GM12878 (cell line): ENCODE measurements around the gene SEMA5A. TPM values are rescaled to one million over a fixed set of nuclear protein-coding genes. Genes with fewer than 3 reads are reported as not detected.

Experiments used
- ATAC-seq: fragments of 200-7000 bp; cut with Tn5 transposase; 3 replicates; pipeline ENCODE4 v1.9.1; 2020; ENCODE audit warnings: mild to moderate bottlenecking, moderate library complexity
- BruUV-seq: library from RNA; stranded (reverse); fragments of 400-500 nt; replicated peaks from 2 replicates; lab custom pipeline; 2021; lab: Mats Ljungman, UMichigan
- CTCF ChIA-PET: fragments of 300-600 bp; sonication (Branson Sonifier 250); formaldehyde crosslinking; extraction: SDS; loops from one replicate; lab custom pipeline; 2021; ENCODE audit warnings: inconsistent platforms; lab: Yijun Ruan, JAX
- POLR2A ChIA-PET: fragments of 350-600 bp; formaldehyde crosslinking; extraction: SDS; loops from one replicate; lab custom pipeline; 2021; ENCODE audit warnings: inconsistent platforms; lab: Charles Lee
- RAD21 ChIA-PET: fragments of 300-600 bp; sonication (Branson Sonifier 250); formaldehyde crosslinking; loops from one replicate; lab custom pipeline; 2023; ENCODE audit warnings: antibody characterized with exemption; ENCODE audit not compliant: unreplicated experiment; lab: Charles Lee
- SMC1A ChIA-PET: fragments of 300-600 bp; sonication (Branson Sonifier 250); formaldehyde crosslinking; loops from one replicate; lab custom pipeline; 2023; ENCODE audit not compliant: unreplicated experiment, uncharacterized antibody; lab: Charles Lee
- DNase-seq: peaks from one replicate; pipeline ENCODE4 v3.0.0-alpha.2; 2011; ENCODE audit warnings: low read depth, low spot score
- FAIRE-seq: peaks from 3 replicates; lab custom pipeline; 2011; peaks lifted over from hg19 to GRCh38; lab: Jason Lieb, UNC
- H2AFZ ChIP-seq: 2 replicates; pipeline ENCODE4 v1.6.0; 2011; ENCODE audit warnings: low read depth, low read length, control low read depth; ENCODE audit not compliant: control insufficient read depth
- H3K27ac ChIP-seq: 2 replicates; pipeline ENCODE4 v1.5.1; 2011; ENCODE audit warnings: control low read depth; ENCODE audit not compliant: control insufficient read depth, insufficient read depth
- H3K27me3 ChIP-seq, 2 experiments: replicated peaks in 1 of 2; 2 replicates each; pipeline versions ENCODE4 v1.6.0 to v1.6.1; 2011; ENCODE audit warnings: low read length in 1 of 2; ENCODE audit not compliant: control insufficient read depth in 2 of 2, insufficient read depth in 2 of 2
- H3K36me3 ChIP-seq, 2 experiments: 2 replicates each; pipeline ENCODE4 v1.5.1; 2011; ENCODE audit warnings: low read length in 1 of 2; ENCODE audit not compliant: control insufficient read depth in 2 of 2, insufficient read depth in 2 of 2
- H3K4me1 ChIP-seq: 2 replicates; pipeline ENCODE4 v1.6.1; 2011; ENCODE audit warnings: mild to moderate bottlenecking, low read length, moderate library complexity, mixed read lengths; ENCODE audit not compliant: control insufficient read depth, insufficient read depth
- H3K4me2 ChIP-seq: 2 replicates; pipeline ENCODE4 v1.6.0; 2011; ENCODE audit warnings: control low read depth; ENCODE audit not compliant: control insufficient read depth, insufficient read depth
- H3K4me3 ChIP-seq: fragments of 200-600 bp; sonication (generic); 2 replicates; pipeline ENCODE4 v1.5.1; 2016
- H3K79me2 ChIP-seq: 2 replicates; pipeline ENCODE4 v1.6.0; 2011; ENCODE audit warnings: low read length; ENCODE audit not compliant: control insufficient read depth, insufficient read depth
- H3K9ac ChIP-seq: 2 replicates; pipeline ENCODE4 v1.8.0; 2011; ENCODE audit warnings: low read length, control low read depth, mixed read lengths; ENCODE audit not compliant: control insufficient read depth, insufficient read depth
- H3K9me3 ChIP-seq: replicated peaks from 3 replicates; pipeline ENCODE4 v1.5.1; 2011; ENCODE audit warnings: mild to moderate bottlenecking, low read length; ENCODE audit not compliant: control insufficient read depth, insufficient read depth
- H4K20me1 ChIP-seq: 2 replicates; pipeline ENCODE4 v1.6.0; 2011; ENCODE audit not compliant: control insufficient read depth, insufficient read depth
- BHLHE40 ChIP-seq, 2 experiments: fragments of 450-650 bp in 1 of 2; IDR thresholded peaks; 2 replicates each; pipeline ENCODE4 v1.6.1; 2011 to 2017; ENCODE audit warnings: low read depth in 2 of 2, borderline replicate concordance in 1 of 2, improper control_type of control experiment in 1 of 2, low read length in 1 of 2, mild to moderate bottlenecking in 1 of 2
- ESRRA ChIP-seq: IDR thresholded peaks from 2 replicates; pipeline ENCODE4 v1.6.1; 2012; ENCODE audit warnings: mild to moderate bottlenecking, low read length, improper control_type of control experiment
- HSF1 ChIP-seq: fragments of 150-350 bp; IDR thresholded peaks from 2 replicates; pipeline ENCODE4 v1.6.1; 2014; ENCODE audit warnings: mild to moderate bottlenecking, low read depth, low read length
- MYC ChIP-seq: IDR thresholded peaks from 2 replicates; pipeline ENCODE4 v1.6.1; 2011; ENCODE audit warnings: mild to moderate bottlenecking, low read length, moderate library complexity, inconsistent platforms; ENCODE audit not compliant: insufficient read depth, insufficient replicate concordance, insufficient read length, severe bottlenecking
- RCOR1 ChIP-seq: conservative IDR thresholded peaks from 2 replicates; pipeline ENCODE4 v1.6.1; 2012; ENCODE audit warnings: low read depth, low read length, improper control_type of control experiment
- TAF1 ChIP-seq: IDR thresholded peaks from 2 replicates; pipeline ENCODE4 v1.6.1; 2011; ENCODE audit warnings: mild to moderate bottlenecking, low read depth, low read length, borderline replicate concordance
- TBL1XR1 ChIP-seq: IDR thresholded peaks from 2 replicates; pipeline ENCODE4 v1.6.1; 2012; ENCODE audit warnings: low read depth, low read length, improper control_type of control experiment
- TCF7 ChIP-seq: IDR thresholded peaks from 2 replicates; pipeline ENCODE4 v1.6.1; 2014; ENCODE audit warnings: antibody characterized with exemption, borderline replicate concordance
- WGBS: methylation state at CpG from one replicate; pipeline ENCODE4 v1.1.6; 2016; ENCODE audit warnings: low lambda C conversion rate; ENCODE audit not compliant: insufficient replicate concordance, insufficient coverage; ENCODE audit errors: missing lambda C conversion rate; 5-methylcytosine and 5-hydroxymethylcytosine counted together
- in situ Hi-C: fragments of 300-500 bp; cut with MboI; formaldehyde crosslinking; loops from 9 replicates; pipeline ENCODE4 v1.14.3; 2018; ENCODE audit warnings: mixed read lengths
- intact Hi-C: fragments of 100-400 bp; cut with micrococcal nuclease; formaldehyde crosslinking; loops from one replicate; pipeline ENCODE4 v1.14.2; 2022; ENCODE audit not compliant: unreplicated experiment
- polyA plus RNA-seq, 11 experiments: library from polyadenylated mRNA; depleted of rRNA in 4 of 11; unstranded in 6 of 11; stranded (reverse) in 5 of 11; fragments of >200 nt; fragmentation: Nextera tagmentation in 4 of 11; fragmentation: Illumina TruSeq in 1 of 11; extraction: Ambion mirVana in 4 of 11; extraction: Trizol in 1 of 11; gene quantifications; 1 replicate in 1 of 11; 2 replicates in 10 of 11; pipeline versions ENCODE4 v1.2.1 to v1.2.3, GENCODE V29; 2011 to 2016; ENCODE audit warnings: inconsistent platforms in 2 of 11, missing spikeins in 2 of 11, low read depth in 1 of 11
- total RNA-seq, 4 experiments: library from RNA; depleted of rRNA in 3 of 4; stranded (reverse); fragments of >200 nt in 3 of 4; fragmentation: Illumina TruSeq in 1 of 4; extraction: Trizol in 1 of 4; gene quantifications; 2 replicates each; pipeline versions ENCODE4 v1.2.1 to v1.2.3, GENCODE V29; 2013 to 2021
- TF ChIP-seq, protein P1 (sequence below): fragments of 150-350 bp; IDR thresholded peaks from 2 replicates; pipeline ENCODE4 v1.6.1; 2016; ENCODE audit warnings: low read depth, low read length
- TF ChIP-seq, protein P2 (sequence below): fragments of 450-650 bp; formaldehyde crosslinking; IDR thresholded peaks from 2 replicates; pipeline ENCODE4 v1.4.0; 2020; ENCODE audit warnings: mild to moderate bottlenecking, moderate library complexity
- TF ChIP-seq, protein P3 (sequence below): IDR thresholded peaks from 2 replicates; pipeline ENCODE4 v1.6.1; 2011; ENCODE audit warnings: mild to moderate bottlenecking, low read depth, low read length, moderate library complexity; ENCODE audit not compliant: insufficient replicate concordance

Gene SEMA5A
- total and polyA plus RNA-seq, 10 of the 15 experiments (the other 5 are each of a cell fraction or from before 2014, with no cell fraction given), result 0.03 to 2.4 (median 0.09) TPM; not detected in 1

- Histone ChIP-seq H3K9me3 (no peaks in the 10 kb centered on the region), H2AFZ (no peak overlapping the region), H3K79me2 (no peaks in the 10 kb centered on the region), H4K20me1 (no peaks in the 10 kb centered on the region), H3K27ac (no peak overlapping the region), H3K36me3 (no peaks in the 10 kb centered on the region), H3K4me3 (no peak overlapping the region), H3K4me1 (no peaks in the 10 kb centered on the region), H3K27me3 (no peaks in the 10 kb centered on the region), H3K4me2 (no peak overlapping the region), H3K9ac (no peak overlapping the region)
- ChIA-PET SMC1A (no interaction called here), CTCF (interaction anchor here (0.6 kb wide), 1 partner anchor 17 kb away, joined by 3 read pairs; no protein-coding TSS in a partner anchor), RAD21 (no interaction called here), POLR2A (no interaction called here)
- DNase-seq, result no peak
- WGBS, result 55% methylated on average over 6 of the region's 6 CpGs
- in situ Hi-C loops, result no loop called here
- no peak for ATAC-seq
- intact Hi-C loops, result no loop called here
- no peak for FAIRE-seq
- no TSS peak for BruUV-seq
- TF ChIP-seq HSF1 (no peak), MYC (no peak), ESRRA (no peak), TBL1XR1 (no peak), BHLHE40 (IDR thresholded peaks at IDR 0.05; ENCODE audit: borderline replicate concordance in 1 of 2, low read depth in 2 of 2, low read length in 1 of 2) (no peak), TCF7 (no peak), TAF1 (no peak), RCOR1 (no peak)
- TF ChIP-seq, protein P1, sequence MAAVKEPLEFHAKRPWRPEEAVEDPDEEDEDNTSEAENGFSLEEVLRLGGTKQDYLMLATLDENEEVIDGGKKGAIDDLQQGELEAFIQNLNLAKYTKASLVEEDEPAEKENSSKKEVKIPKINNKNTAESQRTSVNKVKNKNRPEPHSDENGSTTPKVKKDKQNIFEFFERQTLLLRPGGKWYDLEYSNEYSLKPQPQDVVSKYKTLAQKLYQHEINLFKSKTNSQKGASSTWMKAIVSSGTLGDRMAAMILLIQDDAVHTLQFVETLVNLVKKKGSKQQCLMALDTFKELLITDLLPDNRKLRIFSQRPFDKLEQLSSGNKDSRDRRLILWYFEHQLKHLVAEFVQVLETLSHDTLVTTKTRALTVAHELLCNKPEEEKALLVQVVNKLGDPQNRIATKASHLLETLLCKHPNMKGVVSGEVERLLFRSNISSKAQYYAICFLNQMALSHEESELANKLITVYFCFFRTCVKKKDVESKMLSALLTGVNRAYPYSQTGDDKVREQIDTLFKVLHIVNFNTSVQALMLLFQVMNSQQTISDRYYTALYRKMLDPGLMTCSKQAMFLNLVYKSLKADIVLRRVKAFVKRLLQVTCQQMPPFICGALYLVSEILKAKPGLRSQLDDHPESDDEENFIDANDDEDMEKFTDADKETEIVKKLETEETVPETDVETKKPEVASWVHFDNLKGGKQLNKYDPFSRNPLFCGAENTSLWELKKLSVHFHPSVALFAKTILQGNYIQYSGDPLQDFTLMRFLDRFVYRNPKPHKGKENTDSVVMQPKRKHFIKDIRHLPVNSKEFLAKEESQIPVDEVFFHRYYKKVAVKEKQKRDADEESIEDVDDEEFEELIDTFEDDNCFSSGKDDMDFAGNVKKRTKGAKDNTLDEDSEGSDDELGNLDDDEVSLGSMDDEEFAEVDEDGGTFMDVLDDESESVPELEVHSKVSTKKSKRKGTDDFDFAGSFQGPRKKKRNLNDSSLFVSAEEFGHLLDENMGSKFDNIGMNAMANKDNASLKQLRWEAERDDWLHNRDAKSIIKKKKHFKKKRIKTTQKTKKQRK, result no peak
- TF ChIP-seq, protein P2, sequence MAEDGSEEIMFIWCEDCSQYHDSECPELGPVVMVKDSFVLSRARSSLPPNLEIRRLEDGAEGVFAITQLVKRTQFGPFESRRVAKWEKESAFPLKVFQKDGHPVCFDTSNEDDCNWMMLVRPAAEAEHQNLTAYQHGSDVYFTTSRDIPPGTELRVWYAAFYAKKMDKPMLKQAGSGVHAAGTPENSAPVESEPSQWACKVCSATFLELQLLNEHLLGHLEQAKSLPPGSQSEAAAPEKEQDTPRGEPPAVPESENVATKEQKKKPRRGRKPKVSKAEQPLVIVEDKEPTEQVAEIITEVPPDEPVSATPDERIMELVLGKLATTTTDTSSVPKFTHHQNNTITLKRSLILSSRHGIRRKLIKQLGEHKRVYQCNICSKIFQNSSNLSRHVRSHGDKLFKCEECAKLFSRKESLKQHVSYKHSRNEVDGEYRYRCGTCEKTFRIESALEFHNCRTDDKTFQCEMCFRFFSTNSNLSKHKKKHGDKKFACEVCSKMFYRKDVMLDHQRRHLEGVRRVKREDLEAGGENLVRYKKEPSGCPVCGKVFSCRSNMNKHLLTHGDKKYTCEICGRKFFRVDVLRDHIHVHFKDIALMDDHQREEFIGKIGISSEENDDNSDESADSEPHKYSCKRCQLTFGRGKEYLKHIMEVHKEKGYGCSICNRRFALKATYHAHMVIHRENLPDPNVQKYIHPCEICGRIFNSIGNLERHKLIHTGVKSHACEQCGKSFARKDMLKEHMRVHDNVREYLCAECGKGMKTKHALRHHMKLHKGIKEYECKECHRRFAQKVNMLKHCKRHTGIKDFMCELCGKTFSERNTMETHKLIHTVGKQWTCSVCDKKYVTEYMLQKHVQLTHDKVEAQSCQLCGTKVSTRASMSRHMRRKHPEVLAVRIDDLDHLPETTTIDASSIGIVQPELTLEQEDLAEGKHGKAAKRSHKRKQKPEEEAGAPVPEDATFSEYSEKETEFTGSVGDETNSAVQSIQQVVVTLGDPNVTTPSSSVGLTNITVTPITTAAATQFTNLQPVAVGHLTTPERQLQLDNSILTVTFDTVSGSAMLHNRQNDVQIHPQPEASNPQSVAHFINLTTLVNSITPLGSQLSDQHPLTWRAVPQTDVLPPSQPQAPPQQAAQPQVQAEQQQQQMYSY, result no peak
- TF ChIP-seq, protein P3, sequence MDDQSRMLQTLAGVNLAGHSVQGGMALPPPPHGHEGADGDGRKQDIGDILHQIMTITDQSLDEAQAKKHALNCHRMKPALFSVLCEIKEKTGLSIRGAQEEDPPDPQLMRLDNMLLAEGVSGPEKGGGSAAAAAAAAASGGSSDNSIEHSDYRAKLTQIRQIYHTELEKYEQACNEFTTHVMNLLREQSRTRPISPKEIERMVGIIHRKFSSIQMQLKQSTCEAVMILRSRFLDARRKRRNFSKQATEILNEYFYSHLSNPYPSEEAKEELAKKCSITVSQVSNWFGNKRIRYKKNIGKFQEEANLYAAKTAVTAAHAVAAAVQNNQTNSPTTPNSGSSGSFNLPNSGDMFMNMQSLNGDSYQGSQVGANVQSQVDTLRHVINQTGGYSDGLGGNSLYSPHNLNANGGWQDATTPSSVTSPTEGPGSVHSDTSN, result no peak
These were observed 27.9 kb upstream of the SEMA5A start for GRCh38 chr5:9573796-9574195.
